GOT3 (cell line): ENCODE measurements around the gene NME1.
"Not testable (repeated sequence)": the region's sequence is repeated elsewhere in the genome, so short reads cannot be mapped to it uniquely, and the experiment has no call there.

Experiments used
- DNase-seq: peaks from one replicate; lab custom pipeline; 2025; ENCODE audit warnings: mixed read lengths; lab: John Stamatoyannopoulos, UW

NME1 gene

GRCh38 chr17:51144266-51145022 is 8.9 kb upstream of the NME1 start:
- DNase-seq, result no peak

- DNase-seq, result no peak
Measured at GRCh38 chr17:51147650-51148049, 5.7 kb upstream of the NME1 start.

DNA sequence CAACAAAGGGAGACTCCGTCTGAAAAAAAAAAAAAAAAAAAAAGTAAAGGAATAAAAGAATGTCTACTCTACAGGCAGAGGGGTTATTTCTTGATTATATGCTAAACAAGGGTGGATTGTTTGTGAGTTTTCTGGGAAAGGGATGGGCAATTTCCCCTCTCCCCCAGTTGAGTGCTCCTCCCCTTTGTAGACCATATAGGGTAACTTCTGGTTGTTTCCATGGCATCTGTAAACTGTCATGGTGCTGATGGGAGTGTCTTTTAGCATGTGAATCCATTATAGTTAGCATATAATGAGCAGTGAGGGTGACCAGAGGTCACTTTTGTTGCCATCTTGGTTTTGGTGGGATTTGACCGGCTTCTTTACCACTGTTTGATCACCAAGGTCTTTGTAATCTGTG is 4.2 kb upstream of the NME1 start:
- DNase-seq, result no peak

GRCh38 chr17:51150932-51151331 is 2.4 kb upstream of the NME1 start:
- no peak for DNase-seq

GRCh38 chr17:51152766-51153209 is 571 bp upstream of the NME1 start:
- no peak for DNase-seq

DNA sequence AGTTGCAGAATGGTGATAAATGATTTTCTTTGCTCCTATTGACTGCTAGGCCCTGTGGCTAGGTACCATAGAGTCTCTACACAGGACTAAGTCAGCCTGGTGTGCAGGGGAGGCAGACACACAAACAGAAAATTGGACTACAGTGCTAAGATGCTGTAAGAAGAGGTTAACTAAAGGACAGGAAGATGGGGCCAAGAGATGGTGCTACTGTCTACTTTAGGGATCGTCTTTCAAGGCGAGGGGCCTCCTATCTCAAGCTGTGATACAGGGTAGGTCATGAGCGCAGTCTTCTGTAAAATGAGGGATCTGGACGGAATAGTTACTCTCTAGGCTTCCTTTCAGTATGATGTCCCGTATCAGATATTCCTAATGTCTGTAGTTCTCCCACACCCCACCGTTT is 817 bp downstream of the NME1 start:
- DNase-seq, result no peak

DNA sequence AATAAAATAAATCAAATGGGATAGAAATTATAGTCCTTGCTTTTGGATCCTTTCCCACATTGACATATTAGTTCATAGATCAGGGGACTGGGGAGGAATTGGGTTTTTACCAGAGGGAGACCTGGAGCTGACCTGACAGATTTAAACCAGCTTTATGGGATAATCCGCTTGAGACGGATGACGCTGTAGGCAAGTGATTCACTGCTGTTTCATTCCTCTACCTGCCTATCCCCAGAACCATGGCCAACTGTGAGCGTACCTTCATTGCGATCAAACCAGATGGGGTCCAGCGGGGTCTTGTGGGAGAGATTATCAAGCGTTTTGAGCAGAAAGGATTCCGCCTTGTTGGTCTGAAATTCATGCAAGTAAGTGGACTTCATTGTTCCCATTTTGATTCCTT is 2.1 kb downstream of the NME1 start:
- DNase-seq, result no peak

- DNase-seq, result no peak
Measured at GRCh38 chr17:51159604-51160003, 6.2 kb downstream of the NME1 start.

- DNase-seq, result no peak
Measured at GRCh38 chr17:51161541-51161940, 8.2 kb downstream of the NME1 start.

DNA sequence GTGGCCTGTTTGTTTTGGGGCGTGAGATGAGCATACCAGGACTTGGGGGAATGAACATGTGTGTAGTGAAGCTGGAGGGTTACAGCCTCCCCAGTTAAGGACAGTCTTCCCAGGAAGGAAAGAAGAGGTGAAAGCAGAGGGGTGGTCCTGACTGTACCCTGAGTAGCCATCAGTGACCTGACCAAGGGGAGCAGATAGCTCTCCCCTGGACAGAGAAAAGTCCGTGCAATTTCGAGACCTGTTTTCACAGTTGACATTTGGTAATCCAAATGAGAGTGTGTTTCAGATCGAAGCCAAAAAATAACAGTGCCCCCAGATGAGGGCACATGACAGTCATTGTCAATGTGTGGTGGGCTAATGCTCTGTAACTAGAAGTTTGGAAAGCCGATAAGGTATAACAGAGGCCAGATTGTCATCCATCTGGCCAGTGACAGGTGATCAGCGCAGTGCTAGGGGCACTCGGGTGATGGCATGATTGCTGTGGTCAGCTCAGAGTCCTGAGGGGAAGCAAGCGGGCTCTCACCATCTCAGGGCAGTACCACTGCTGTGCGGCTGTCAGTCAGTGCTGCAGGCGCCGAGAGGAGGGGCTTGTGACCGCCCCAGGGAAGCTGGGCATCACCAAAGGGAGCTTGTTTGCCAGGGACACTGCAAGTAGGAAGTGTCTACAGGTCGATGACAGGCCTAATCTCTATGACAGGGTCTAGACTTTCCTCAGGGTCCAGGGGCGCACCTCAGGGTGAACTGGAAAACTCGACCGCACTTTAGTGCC is 11.7 kb downstream of the NME1 start:
- DNase-seq, result no peak

- DNase-seq, result no peak
Measured at GRCh38 chr17:51165680-51166197, 12.4 kb downstream of the NME1 start.

- peak; percentile 45 for DNase-seq
Measured at GRCh38 chr17:51166198-51166986, 13.0 kb downstream of the NME1 start, which contains the start of gene NME2. NME2 (plus strand) TSS chr17:51166411; CDS start chr17:51166831, 420 bp downstream.

DNA sequence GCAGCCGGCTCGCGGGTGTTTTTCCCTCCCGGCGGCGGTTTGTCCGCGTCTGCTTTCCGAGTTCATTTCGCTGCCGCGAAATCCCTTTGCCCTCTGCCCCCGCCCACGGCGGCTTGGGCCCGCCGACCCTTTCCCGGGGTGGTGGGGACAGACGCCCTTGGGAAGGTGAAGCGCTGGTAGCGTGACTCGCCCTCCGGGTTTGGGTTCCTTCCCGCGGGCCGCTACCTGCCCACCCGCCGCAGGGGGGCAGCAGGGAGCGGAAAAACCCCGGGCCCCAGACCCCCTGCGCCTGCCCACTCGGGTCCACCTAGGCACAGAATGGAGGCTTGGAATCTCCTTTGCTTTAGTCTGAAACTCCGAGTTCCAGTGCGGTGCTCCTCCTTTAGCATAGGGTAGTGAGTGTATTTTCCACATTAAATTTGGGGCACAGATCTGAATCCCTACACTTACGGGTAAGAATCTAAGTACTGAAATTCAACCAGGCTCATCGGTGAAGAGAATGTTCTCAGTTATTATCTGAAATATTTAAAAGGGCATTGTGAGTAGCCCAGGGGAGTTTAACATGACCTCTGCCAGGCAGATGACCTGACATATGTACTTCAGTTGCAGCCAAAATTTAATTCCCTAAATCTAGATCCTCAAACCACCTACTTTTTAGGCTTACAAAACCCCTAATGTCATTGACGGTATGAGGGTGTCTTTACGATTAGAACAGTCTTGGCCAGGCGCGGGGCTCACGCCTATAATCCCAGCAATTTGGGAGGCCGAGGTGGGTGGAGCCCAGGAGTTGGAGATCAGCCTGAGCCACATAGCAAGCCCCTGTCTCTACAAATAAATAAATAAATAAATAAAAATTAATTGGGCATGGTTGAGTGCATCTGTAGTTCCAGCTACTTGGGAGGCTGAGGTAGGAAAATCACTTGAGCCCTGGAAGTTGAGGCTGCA is 13.9 kb downstream of the NME1 start:
- no peak for DNase-seq

DNA sequence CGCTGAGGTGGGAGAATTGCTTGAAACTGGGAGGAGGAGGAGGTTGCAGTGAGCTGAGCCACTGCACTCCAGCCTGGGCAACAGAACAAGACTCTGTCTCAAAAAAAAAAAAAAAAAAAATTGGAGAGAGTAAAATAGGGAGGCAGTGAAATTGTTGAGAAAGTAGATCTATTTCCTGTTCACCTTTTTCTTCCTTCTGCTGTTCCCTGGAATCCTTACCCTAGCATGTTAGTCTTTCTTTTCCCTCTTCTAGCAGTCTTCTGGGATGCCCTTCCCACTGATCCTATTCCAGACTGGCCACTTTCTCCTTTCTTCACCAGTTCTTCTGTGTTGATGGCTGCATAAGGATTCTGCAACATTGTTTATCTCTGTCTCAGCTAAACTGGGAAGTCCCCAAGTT is 16.0 kb downstream of the NME1 start:
- DNase-seq, result no peak

DNA sequence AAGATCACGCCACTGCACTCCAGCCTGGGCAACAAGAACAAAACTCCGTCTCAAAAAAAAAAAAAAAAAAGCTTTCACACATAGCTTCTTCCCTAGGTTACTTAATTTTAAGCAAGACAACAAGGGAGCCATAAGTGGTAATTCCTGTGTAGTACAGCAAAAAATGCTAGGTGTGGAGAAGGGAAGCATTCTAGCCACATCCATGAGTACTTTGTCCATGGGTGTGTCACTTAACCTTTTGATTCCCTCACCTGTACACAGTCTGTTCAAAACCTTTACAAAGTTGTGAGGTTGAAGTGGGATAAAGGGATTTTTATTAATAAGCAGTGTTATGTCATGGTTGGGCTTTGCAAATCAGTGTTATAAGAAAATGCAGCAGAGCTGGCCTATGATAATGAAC is 17.4 kb downstream of the NME1 start:
- DNase-seq, result no peak

DNA sequence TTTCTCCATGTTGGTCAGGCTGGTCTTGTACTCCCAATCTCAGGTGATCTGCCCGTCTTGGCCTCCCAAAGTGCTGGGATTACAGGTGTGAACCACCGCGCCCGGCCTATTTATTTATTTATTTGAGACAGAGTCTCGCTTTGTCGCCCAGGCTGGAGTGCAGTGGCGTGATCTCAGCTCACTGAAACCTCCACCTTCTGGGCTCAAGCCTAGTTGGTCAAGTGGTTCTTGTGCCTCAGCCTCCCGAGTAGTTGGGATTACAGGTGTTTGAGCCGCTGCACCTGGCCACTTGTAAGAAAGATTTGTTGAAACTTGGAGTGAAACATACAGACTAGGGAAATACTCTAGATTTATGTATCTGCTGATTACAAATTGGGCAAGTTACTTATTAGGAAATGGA is 18.7 kb downstream of the NME1 start:
- DNase-seq, result not testable (repeated sequence)

GRCh38 chr17:51180486-51180885 is 27.1 kb downstream of the NME1 start:
- DNase-seq, result no peak

DNA sequence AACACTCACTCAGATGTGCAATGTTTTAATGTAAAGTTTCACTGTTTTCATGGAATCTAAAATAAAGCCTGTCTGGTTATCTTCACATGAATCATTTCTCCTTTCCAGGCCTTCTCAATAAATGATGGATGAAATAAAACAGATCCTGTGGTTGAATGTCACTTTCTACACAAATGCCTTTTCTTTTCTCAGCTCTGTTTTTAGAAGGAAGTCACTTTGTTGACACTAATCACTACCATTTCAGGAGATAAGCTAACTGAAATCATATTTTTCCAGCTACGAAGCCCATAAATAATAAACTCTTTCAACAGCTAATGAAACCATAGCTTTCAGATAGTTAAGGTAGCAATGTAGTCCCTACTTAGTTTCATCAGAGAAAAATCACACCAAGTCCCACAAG is 30.8 kb downstream of the NME1 start:
- DNase-seq, result no peak

GRCh38 chr17:51185763-51186332 is 32.5 kb downstream of the NME1 start:
- no peak for DNase-seq

DNA sequence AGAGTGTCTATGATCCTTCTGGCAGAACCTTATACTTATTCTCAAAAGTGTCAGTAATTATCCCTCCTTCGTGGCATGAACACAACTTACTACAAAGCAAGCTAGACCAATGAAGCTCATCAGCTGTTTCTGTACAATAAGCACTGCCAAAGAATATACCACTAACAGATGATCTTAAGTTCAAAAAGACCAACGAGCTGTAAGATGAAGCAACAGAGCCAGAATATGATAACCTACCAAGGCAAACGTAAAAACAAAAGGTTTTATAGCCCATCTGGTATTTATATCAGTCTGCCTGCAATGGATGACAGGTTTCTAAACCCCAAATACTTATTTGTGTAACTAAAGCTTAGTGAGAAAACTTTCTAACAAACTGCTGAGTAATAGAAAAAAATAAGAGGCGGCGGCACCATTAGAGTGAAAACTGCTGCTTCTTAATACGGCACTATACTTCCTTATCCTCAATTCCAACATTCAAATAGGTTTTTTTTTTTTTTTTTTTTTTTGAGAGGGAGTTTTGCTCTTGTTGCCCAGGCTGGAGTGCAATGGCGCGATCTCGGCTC is 35.0 kb downstream of the NME1 start:
- no peak for DNase-seq
